HepG2 (cell line): ENCODE results near the gene OTUD1. TPM values are rescaled to one million over a fixed set of nuclear protein-coding genes. Genes with fewer than 3 reads are reported as not detected.
A peak's percentile ranks its signal among the peaks of the same experiment; 100 is the strongest.

Experiments
- AHR ChIP-seq: IDR thresholded peaks from 2 replicates; pipeline ENCODE4 v1.6.1; 2018; ENCODE audit warnings: missing genetic modification reagents, missing compliant biosample characterization
- CCDC6 ChIP-seq: sonication (generic); formaldehyde crosslinking; IDR thresholded peaks from 2 replicates; pipeline ENCODE4 v1.8.1; 2022; ENCODE audit warnings: mild to moderate bottlenecking, missing genetic modification reagents, moderate library complexity
- DMAP1 ChIP-seq: IDR thresholded peaks from 2 replicates; pipeline ENCODE4 v1.6.1; 2016
- DR1 ChIP-seq: sonication (generic); formaldehyde crosslinking; IDR thresholded peaks from 2 replicates; pipeline ENCODE4 v1.8.0; 2021; ENCODE audit warnings: mild to moderate bottlenecking, missing genetic modification reagents, inconsistent platforms
- ELF1 ChIP-seq: sonication (generic); formaldehyde crosslinking; IDR thresholded peaks from 2 replicates; pipeline ENCODE4 v1.4.0; 2020; ENCODE audit warnings: missing genetic modification reagents
- ESRRA ChIP-seq: sonication (generic); formaldehyde crosslinking; IDR thresholded peaks from 2 replicates; pipeline ENCODE4 v1.5.1; 2020; ENCODE audit warnings: mild to moderate bottlenecking, low read depth, missing genetic modification reagents
- HNRNPH1 ChIP-seq: fragments of 200-400 bp; formaldehyde crosslinking; optimal IDR thresholded peaks from 2 replicates; pipeline ENCODE3; 2017; ENCODE audit warnings: mild to moderate bottlenecking, low read depth, low read length
- IRX3 ChIP-seq: sonication (generic); formaldehyde crosslinking; IDR thresholded peaks from 2 replicates; pipeline ENCODE4 v1.8.1; 2023; ENCODE audit warnings: mild to moderate bottlenecking, low read depth, missing genetic modification reagents, borderline replicate concordance
- MEF2D ChIP-seq: sonication (generic); formaldehyde crosslinking; IDR thresholded peaks from 2 replicates; pipeline ENCODE4 v1.5.1; 2020; ENCODE audit warnings: mild to moderate bottlenecking, missing genetic modification reagents
- PAF1 ChIP-seq: IDR thresholded peaks from 2 replicates; pipeline ENCODE4 v1.6.1; 2016; ENCODE audit warnings: missing genetic modification reagents, missing compliant biosample characterization
- PRPF4 ChIP-seq: fragments of 200-400 bp; formaldehyde crosslinking; IDR thresholded peaks from 2 replicates; pipeline ENCODE4 v1.6.1; 2016; ENCODE audit warnings: low read length, low read depth; ENCODE audit not compliant: poor library complexity, severe bottlenecking
- RARA ChIP-seq: IDR thresholded peaks from 2 replicates; pipeline ENCODE4 v1.6.1; 2016; ENCODE audit warnings: missing genetic modification reagents, missing compliant biosample characterization
- SKI ChIP-seq: fragments of 450-650 bp; IDR thresholded peaks from one replicate; pipeline ENCODE4 v1.6.1; 2018; ENCODE audit warnings: mild to moderate bottlenecking; ENCODE audit not compliant: partially characterized antibody
- TARDBP ChIP-seq: sonication (generic); formaldehyde crosslinking; IDR thresholded peaks from 2 replicates; pipeline ENCODE4 v1.8.0; 2022; ENCODE audit warnings: mild to moderate bottlenecking, missing genetic modification reagents
- ZNF446 ChIP-seq: sonication (generic); formaldehyde crosslinking; IDR thresholded peaks from 2 replicates; pipeline ENCODE4 v1.5.0; 2020; ENCODE audit warnings: mild to moderate bottlenecking, missing genetic modification reagents
- ZNF776 ChIP-seq: sonication (generic); formaldehyde crosslinking; IDR thresholded peaks from 2 replicates; pipeline ENCODE4 v1.4.0; 2020; ENCODE audit warnings: mild to moderate bottlenecking, missing genetic modification reagents
- ZSCAN12 ChIP-seq: sonication (generic); formaldehyde crosslinking; IDR thresholded peaks from 2 replicates; pipeline ENCODE4 v1.9.0; 2021; ENCODE audit warnings: mild to moderate bottlenecking, missing genetic modification reagents
- polyA plus RNA-seq, 8 experiments: library from polyadenylated mRNA; depleted of rRNA in 3 of 8; stranded (reverse) in 7 of 8; unstranded in 1 of 8; fragments of >200 nt; fragmentation: Illumina TruSeq in 4 of 8; extraction: Trizol in 4 of 8; gene quantifications; 2 replicates each; pipeline versions ENCODE4 v1.2.1 to v1.2.3, GENCODE V29; 2011 to 2016; ENCODE audit warnings: low read depth in 4 of 8, missing spikeins in 1 of 8, mixed read lengths in 1 of 8; ENCODE audit not compliant: insufficient read depth in 1 of 8
- total RNA-seq, 5 experiments: library from RNA; depleted of rRNA; stranded (reverse); fragments of >200 nt; fragmentation: Illumina TruSeq; extraction: Trizol; gene quantifications; 2 replicates each; pipeline ENCODE4 v1.2.3, GENCODE V29; 2016; ENCODE audit warnings: low read depth in 1 of 5
- TF ChIP-seq, protein P1 (sequence below): sonication (generic); formaldehyde crosslinking; IDR thresholded peaks from 2 replicates; pipeline ENCODE4 v1.5.1; 2020; ENCODE audit warnings: mild to moderate bottlenecking, missing genetic modification reagents, borderline replicate concordance
- TF ChIP-seq, protein P2 (sequence below): IDR thresholded peaks from 2 replicates; pipeline ENCODE4 v1.6.1; 2016; ENCODE audit warnings: control low read depth
- TF ChIP-seq, protein P3 (sequence below): sonication (generic); formaldehyde crosslinking; IDR thresholded peaks from 2 replicates; pipeline ENCODE4 v1.5.0; 2020; ENCODE audit warnings: mild to moderate bottlenecking, missing genetic modification reagents, borderline replicate concordance

The OTUD1 gene
- total and polyA plus RNA-seq, 2 of the 13 experiments (the other 11 are each of a cell fraction or from before 2014, with no cell fraction given): 1.2 to 1.4 TPM

DNA sequence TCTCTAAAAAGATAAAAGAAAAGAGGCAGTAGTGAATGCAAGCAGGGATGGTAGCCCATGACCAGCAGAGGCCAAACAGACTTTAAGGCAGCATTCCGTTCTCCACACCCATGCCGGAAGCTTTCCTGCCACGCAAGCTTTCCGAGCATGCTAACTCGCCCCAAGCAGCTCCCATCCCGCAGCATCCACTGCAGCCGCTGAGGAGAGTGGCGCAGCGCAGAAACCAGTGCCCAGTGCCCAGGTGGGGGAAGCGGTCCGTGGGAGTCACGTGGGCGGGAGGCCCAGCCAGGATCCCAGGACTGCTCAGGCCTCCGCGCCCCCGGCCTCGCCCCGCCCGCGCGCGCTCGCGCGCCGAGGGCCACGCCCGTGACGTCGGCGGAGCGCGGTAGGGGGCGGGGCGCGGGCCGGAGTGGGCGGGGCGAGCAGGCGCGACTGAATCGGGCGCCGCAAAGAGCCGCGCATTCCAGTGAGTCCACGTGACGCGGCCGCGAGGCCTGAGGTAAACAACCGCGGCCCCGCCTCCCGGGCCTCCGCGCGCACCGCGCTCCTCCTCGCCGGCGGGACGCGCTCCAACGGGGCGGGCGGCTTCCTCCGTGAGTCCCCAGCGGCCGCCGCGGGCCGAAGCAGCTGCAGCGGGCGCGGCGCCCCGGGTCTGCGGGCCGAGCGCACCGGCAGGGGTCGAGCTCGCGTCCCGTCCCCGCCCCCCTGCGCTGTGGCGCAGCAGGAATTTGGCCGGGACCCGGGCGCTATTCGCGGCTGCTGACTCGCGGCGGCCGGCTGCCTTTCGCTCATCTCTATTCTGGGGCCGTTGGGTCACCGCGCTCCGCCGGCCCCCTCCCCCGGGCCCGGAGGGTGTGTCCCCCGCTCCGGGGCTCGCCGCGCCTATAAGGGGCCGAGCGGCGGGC lies at the start of gene OTUD1 (continued):
- TF ChIP-seq, protein P1, sequence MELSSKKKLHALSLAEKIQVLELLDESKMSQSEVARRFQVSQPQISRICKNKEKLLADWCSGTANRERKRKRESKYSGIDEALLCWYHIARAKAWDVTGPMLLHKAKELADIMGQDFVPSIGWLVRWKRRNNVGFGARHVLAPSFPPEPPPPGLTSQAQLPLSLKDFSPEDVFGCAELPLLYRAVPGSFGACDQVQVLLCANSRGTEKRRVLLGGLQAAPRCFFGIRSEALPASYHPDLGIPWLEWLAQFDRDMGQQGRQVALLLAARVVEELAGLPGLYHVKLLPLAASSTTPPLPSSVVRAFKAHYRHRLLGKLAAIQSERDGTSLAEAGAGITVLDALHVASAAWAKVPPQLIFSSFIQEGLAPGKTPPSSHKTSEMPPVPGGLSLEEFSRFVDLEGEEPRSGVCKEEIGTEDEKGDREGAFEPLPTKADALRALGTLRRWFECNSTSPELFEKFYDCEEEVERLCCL (CRISPR knock-in tag): no peak
- 0 out of 2 replicates have a peak, but pooled peaks have one; percentile 49 for TF ChIP-seq DR1 (CRISPR knock-in tag)
- TF ChIP-seq PAF1: no peak
- no peak for TF ChIP-seq MEF2D (CRISPR knock-in tag)
- no peak for TF ChIP-seq ELF1
- TF ChIP-seq RARA (CRISPR knock-in tag): no peak
- TF ChIP-seq IRX3 (CRISPR knock-in tag): peak; percentile 55; the same call in 1 of the 2 replicates
- TF ChIP-seq DMAP1 (CRISPR knock-in tag): no peak
- TF ChIP-seq CCDC6 (CRISPR knock-in tag): no peak
- no peak for TF ChIP-seq AHR (CRISPR knock-in tag)
- TF ChIP-seq, protein P2, sequence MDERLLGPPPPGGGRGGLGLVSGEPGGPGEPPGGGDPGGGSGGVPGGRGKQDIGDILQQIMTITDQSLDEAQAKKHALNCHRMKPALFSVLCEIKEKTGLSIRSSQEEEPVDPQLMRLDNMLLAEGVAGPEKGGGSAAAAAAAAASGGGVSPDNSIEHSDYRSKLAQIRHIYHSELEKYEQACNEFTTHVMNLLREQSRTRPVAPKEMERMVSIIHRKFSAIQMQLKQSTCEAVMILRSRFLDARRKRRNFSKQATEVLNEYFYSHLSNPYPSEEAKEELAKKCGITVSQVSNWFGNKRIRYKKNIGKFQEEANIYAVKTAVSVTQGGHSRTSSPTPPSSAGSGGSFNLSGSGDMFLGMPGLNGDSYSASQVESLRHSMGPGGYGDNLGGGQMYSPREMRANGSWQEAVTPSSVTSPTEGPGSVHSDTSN: no peak
- TF ChIP-seq, protein P3, sequence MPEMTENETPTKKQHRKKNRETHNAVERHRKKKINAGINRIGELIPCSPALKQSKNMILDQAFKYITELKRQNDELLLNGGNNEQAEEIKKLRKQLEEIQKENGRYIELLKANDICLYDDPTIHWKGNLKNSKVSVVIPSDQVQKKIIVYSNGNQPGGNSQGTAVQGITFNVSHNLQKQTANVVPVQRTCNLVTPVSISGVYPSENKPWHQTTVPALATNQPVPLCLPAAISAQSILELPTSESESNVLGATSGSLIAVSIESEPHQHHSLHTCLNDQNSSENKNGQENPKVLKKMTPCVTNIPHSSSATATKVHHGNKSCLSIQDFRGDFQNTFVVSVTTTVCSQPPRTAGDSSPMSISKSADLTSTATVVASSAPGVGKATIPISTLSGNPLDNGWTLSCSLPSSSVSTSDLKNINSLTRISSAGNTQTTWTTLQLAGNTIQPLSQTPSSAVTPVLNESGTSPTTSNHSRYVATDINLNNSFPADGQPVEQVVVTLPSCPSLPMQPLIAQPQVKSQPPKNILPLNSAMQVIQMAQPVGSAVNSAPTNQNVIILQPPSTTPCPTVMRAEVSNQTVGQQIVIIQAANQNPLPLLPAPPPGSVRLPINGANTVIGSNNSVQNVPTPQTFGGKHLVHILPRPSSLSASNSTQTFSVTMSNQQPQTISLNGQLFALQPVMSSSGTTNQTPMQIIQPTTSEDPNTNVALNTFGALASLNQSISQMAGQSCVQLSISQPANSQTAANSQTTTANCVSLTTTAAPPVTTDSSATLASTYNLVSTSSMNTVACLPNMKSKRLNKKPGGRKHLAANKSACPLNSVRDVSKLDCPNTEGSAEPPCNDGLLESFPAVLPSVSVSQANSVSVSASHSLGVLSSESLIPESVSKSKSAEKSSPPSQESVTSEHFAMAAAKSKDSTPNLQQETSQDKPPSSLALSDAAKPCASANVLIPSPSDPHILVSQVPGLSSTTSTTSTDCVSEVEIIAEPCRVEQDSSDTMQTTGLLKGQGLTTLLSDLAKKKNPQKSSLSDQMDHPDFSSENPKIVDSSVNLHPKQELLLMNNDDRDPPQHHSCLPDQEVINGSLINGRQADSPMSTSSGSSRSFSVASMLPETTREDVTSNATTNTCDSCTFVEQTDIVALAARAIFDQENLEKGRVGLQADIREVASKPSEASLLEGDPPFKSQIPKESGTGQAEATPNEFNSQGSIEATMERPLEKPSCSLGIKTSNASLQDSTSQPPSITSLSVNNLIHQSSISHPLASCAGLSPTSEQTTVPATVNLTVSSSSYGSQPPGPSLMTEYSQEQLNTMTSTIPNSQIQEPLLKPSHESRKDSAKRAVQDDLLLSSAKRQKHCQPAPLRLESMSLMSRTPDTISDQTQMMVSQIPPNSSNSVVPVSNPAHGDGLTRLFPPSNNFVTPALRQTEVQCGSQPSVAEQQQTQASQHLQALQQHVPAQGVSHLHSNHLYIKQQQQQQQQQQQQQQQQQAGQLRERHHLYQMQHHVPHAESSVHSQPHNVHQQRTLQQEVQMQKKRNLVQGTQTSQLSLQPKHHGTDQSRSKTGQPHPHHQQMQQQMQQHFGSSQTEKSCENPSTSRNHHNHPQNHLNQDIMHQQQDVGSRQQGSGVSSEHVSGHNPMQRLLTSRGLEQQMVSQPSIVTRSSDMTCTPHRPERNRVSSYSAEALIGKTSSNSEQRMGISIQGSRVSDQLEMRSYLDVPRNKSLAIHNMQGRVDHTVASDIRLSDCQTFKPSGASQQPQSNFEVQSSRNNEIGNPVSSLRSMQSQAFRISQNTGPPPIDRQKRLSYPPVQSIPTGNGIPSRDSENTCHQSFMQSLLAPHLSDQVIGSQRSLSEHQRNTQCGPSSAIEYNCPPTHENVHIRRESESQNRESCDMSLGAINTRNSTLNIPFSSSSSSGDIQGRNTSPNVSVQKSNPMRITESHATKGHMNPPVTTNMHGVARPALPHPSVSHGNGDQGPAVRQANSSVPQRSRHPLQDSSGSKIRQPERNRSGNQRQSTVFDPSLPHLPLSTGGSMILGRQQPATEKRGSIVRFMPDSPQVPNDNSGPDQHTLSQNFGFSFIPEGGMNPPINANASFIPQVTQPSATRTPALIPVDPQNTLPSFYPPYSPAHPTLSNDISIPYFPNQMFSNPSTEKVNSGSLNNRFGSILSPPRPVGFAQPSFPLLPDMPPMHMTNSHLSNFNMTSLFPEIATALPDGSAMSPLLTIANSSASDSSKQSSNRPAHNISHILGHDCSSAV (CRISPR knock-in tag): no peak
- TF ChIP-seq TARDBP (CRISPR knock-in tag): peak; percentile 53; the same call in 1 of the 2 replicates
- TF ChIP-seq ZNF446: peak; percentile 57; the same call in 1 of the 2 replicates
- TF ChIP-seq ZNF776 (CRISPR knock-in tag): no peak
- no peak for TF ChIP-seq HNRNPH1
- TF ChIP-seq SKI: peak; percentile 42
- TF ChIP-seq ESRRA: no peak; the same call in 1 of the 2 replicates
- no peak for TF ChIP-seq PRPF4
- TF ChIP-seq ZSCAN12 (CRISPR knock-in tag): no peak
